DOHH2 (cell line): ENCODE results near the gene COL27A1.

Experiments
- H3F3A ChIP-seq: fragments of 200-600 bp; sonication (generic), shearing (Covaris generic); 2 replicates; pipeline ENCODE4 v1.6.0; 2016; ENCODE audit warnings: antibody characterized with exemption, mild to moderate bottlenecking; ENCODE audit not compliant: control insufficient read depth, insufficient read depth
- H3K27ac ChIP-seq: fragments of 200-600 bp; sonication (generic); 2 replicates; pipeline ENCODE4 v1.5.1; 2014; ENCODE audit warnings: low read depth, mild to moderate bottlenecking, low read length, moderate library complexity
- H3K27me3 ChIP-seq: fragments of 200-600 bp; sonication (generic); 2 replicates; pipeline ENCODE4 v1.6.1; 2014; ENCODE audit warnings: mild to moderate bottlenecking, low read length, mixed read lengths; ENCODE audit not compliant: control insufficient read depth
- H3K36me3 ChIP-seq: fragments of 200-600 bp; sonication (generic); 2 replicates; pipeline ENCODE4 v1.6.1; 2014; ENCODE audit warnings: mild to moderate bottlenecking, low read length, moderate library complexity, mixed read lengths; ENCODE audit not compliant: control insufficient read depth
- H3K4me1 ChIP-seq: fragments of 200-600 bp; sonication (generic); 2 replicates; pipeline ENCODE4 v1.6.1; 2014; ENCODE audit warnings: mild to moderate bottlenecking, low read length, mixed read lengths; ENCODE audit not compliant: control insufficient read depth
- H3K4me2 ChIP-seq: fragments of 200-600 bp; sonication (generic); 2 replicates; pipeline ENCODE4 v1.6.0; 2014; ENCODE audit warnings: mild to moderate bottlenecking, low read length, moderate library complexity
- H3K4me3 ChIP-seq: fragments of 200-600 bp; sonication (generic); 2 replicates; pipeline ENCODE4 v1.5.1; 2014; ENCODE audit warnings: mild to moderate bottlenecking, low read length, mixed read lengths
- H3K79me2 ChIP-seq: fragments of 200-600 bp; sonication (generic); 2 replicates; pipeline ENCODE4 v1.6.1; 2014; ENCODE audit warnings: mild to moderate bottlenecking, low read length, mixed read lengths; ENCODE audit not compliant: control insufficient read depth
- H3K9me2 ChIP-seq: fragments of 200-600 bp; sonication (generic); replicated peaks from 2 replicates; pipeline ENCODE4 v1.6.1; 2014; ENCODE audit warnings: mild to moderate bottlenecking, low read length, mixed read lengths; ENCODE audit not compliant: control insufficient read depth
- H3K9me3 ChIP-seq: fragments of 200-600 bp; sonication (generic); 2 replicates; pipeline ENCODE4 v1.6.1; 2014; ENCODE audit warnings: antibody characterized with exemption, low read length, mixed read lengths; ENCODE audit not compliant: control insufficient read depth, insufficient read depth
- H4K20me1 ChIP-seq: fragments of 200-600 bp; sonication (generic); 2 replicates; pipeline ENCODE4 v1.6.0; 2014; ENCODE audit warnings: low read depth, mild to moderate bottlenecking, antibody characterized with exemption, low read length, moderate library complexity; ENCODE audit not compliant: control insufficient read depth, insufficient read depth
- EZH2phosphoT487 ChIP-seq: fragments of 200-600 bp; sonication (generic); IDR thresholded peaks from 2 replicates; pipeline ENCODE4 v1.6.1; 2017; ENCODE audit warnings: borderline replicate concordance, mild to moderate bottlenecking, antibody characterized with exemption, low read length, moderate library complexity, mixed read lengths
- TF ChIP-seq, protein P1 (sequence below): fragments of 200-600 bp; sonication (generic); IDR thresholded peaks from one replicate; pipeline ENCODE4 v1.5.1; 2014; ENCODE audit warnings: antibody characterized with exemption, mild to moderate bottlenecking, low read depth, low read length; ENCODE audit not compliant: poor library complexity, severe bottlenecking

Gene COL27A1

DNA sequence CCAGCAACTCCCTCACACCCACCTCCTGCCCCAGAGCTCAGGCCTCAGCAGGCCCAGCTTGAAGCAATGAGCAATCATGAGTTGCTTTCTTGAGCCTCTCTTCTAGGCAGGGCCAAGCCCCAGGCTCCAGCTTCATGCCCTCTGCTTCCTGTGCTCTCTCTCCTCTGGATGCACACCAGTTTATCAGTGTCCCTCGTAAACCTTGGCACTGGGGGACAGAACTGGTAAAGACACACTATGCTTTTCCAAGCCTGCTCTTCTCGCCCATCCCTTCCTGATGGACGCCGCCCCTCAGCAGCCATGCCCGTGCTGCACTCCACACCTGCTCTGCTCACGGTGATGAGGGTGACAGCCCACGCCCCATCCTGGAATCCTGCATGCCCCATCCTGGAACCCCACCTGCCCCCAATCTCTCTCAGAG lies 118.1 kb downstream of the COL27A1 start:
- Histone ChIP-seq H3K9me3 (no peaks in the 10 kb centered on the region), H3K27ac (no peak overlapping the region), H3K36me3 (no peaks in the 10 kb centered on the region), H3K4me2 (no peak overlapping the region), H3K9me2 (no peaks in the 10 kb centered on the region), H3K4me1 (no peaks in the 10 kb centered on the region), H3K4me3 (no peak overlapping the region), H3K27me3 (no peaks in the 10 kb centered on the region), H4K20me1 (no peaks in the 10 kb centered on the region), H3F3A (no peaks in the 10 kb centered on the region), H3K79me2 (no peaks in the 10 kb centered on the region)
- TF ChIP-seq, protein P1, sequence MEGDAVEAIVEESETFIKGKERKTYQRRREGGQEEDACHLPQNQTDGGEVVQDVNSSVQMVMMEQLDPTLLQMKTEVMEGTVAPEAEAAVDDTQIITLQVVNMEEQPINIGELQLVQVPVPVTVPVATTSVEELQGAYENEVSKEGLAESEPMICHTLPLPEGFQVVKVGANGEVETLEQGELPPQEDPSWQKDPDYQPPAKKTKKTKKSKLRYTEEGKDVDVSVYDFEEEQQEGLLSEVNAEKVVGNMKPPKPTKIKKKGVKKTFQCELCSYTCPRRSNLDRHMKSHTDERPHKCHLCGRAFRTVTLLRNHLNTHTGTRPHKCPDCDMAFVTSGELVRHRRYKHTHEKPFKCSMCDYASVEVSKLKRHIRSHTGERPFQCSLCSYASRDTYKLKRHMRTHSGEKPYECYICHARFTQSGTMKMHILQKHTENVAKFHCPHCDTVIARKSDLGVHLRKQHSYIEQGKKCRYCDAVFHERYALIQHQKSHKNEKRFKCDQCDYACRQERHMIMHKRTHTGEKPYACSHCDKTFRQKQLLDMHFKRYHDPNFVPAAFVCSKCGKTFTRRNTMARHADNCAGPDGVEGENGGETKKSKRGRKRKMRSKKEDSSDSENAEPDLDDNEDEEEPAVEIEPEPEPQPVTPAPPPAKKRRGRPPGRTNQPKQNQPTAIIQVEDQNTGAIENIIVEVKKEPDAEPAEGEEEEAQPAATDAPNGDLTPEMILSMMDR, result no peak
- TF ChIP-seq EZH2phosphoT487, result no peak

DNA sequence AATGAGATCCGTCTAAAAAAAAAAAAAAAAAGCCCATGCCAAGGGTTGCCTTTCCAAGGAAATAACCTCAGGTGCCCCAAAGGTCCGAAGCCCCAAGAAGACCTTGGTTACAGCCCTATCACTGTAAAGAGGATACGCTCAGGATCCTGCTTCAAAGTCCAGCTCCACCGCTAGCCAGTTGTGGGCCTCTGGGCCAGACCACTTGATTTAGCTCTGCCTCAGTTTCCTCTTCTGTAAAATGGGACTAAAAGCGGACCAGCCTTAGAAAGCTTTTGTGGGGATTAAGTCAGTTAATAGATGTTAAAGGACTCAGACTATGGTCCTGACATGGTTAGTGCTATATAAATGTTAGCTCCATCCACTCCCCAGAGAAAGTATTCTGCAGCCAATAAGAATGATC lies 118.9 kb downstream of the COL27A1 start:
- Histone ChIP-seq H3K4me2 (no peak overlapping the region), H3K9me3 (no peaks in the 10 kb centered on the region), H3K4me1 (no peaks in the 10 kb centered on the region), H3K79me2 (no peaks in the 10 kb centered on the region), H3F3A (no peaks in the 10 kb centered on the region), H3K4me3 (no peak overlapping the region), H3K27me3 (no peaks in the 10 kb centered on the region), H3K9me2 (no peaks in the 10 kb centered on the region), H3K36me3 (no peaks in the 10 kb centered on the region), H3K27ac (no peak overlapping the region), H4K20me1 (no peaks in the 10 kb centered on the region)
- TF ChIP-seq, protein P1, result no peak

DNA sequence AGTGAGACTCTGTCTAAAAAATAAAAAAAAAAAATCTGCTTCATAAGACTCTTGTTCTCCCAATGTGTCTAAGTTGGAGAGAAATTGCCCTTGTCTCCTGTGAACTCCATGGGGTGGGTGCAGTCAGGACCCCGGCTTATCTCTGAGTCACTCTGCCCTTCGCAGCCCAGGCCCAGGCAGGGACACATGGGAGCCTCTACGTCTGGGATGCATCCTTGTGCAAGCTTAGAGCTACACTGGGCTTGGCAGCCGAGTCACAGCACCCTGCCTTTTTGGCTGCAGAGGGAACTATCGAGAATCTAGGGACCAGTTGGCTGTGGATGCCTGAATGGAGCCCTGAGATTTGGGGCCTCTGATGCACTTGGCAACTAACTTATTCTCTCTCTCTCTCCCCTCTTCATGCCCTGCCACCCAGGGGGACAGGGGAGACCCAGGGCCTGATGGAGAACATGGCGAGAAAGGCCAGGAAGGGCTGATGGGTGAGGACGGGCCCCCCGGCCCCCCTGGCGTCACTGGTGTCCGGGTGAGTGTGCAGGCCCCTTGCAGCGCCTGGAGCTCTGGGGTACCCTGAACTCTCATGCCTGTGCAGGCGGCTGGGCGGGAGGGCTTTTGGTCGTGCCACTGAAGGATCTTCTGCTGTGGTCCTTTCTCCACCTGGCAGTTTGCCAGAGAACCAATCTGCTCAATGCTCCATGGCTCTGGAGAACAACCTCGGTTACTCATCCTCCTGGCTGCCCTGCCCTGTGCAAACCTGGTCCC lies 120.1 kb downstream of the COL27A1 start:
- H3K9me2 ChIP-seq, result no peaks in the 10 kb centered on the region
- H3K36me3 ChIP-seq, result no peaks in the 10 kb centered on the region
- H3K4me3 ChIP-seq, result no peak overlapping the region
- no peaks in the 10 kb centered on the region for H3K9me3 ChIP-seq
- no peaks in the 10 kb centered on the region for H3K79me2 ChIP-seq
- H3K27me3 ChIP-seq, result no peaks in the 10 kb centered on the region
- H3F3A ChIP-seq, result no peaks in the 10 kb centered on the region
- H3K4me1 ChIP-seq, result no peaks in the 10 kb centered on the region
- TF ChIP-seq EZH2phosphoT487, result no peak
- TF ChIP-seq, protein P1, result no peak
- no peaks in the 10 kb centered on the region for H4K20me1 ChIP-seq
- H3K4me2 ChIP-seq, result no peak overlapping the region
- no peak overlapping the region for H3K27ac ChIP-seq
